ENCODE measurements around the gene RSPRY1.
"Not testable (repeated sequence)": the region's sequence is repeated elsewhere in the genome, so short reads cannot be mapped to it uniquely, and the experiment has no call there.

RSPRY1 gene

GRCh38 chr16:57268804-57269800 is 83.0 kb downstream of the RSPRY1 start:
- DNase-seq (ENCODE audit: insufficient read length, low spot score) (no peak), FAIRE-seq (peak; percentile 16)

- FAIRE-seq, result no peak
These were observed 84.3 kb downstream of the RSPRY1 start for GRCh38 chr16:57270221-57271062.

GRCh38 chr16:57271063-57271345 is 84.9 kb downstream of the RSPRY1 start:
- no peak for FAIRE-seq

More at GRCh38 chr16:57270221-57271062, 84.3 kb downstream of the RSPRY1 start:
- DNase-seq (ENCODE audit: insufficient read length, low spot score), result no peak

GRCh38 chr16:57271867-57272495 is 85.9 kb downstream of the RSPRY1 start:
- FAIRE-seq, result no peak
- no peak for DNase-seq (ENCODE audit: insufficient read length, low spot score)

More at GRCh38 chr16:57271063-57271345, 84.9 kb downstream of the RSPRY1 start:
- DNase-seq (ENCODE audit: insufficient read length, low spot score), result no peak

- FAIRE-seq (no peak), DNase-seq (ENCODE audit: insufficient read length, low spot score) (no peak)
These were observed 87.2 kb downstream of the RSPRY1 start for GRCh38 chr16:57273359-57273758.

GRCh38 chr16:57273826-57274225 is 87.7 kb downstream of the RSPRY1 start:
- DNase-seq (ENCODE audit: insufficient read length, low spot score) (no peak), FAIRE-seq (no peak)

GRCh38 chr16:57275946-57276345 is 89.8 kb downstream of the RSPRY1 start:
- not testable (repeated sequence) for DNase-seq (ENCODE audit: insufficient read length, low spot score); FAIRE-seq

GRCh38 chr16:57276596-57276995 is 90.5 kb downstream of the RSPRY1 start:
- DNase-seq (ENCODE audit: insufficient read length, low spot score), result no peak
- FAIRE-seq, result no peak

- DNase-seq (ENCODE audit: insufficient read length, low spot score) (peak; percentile 86), FAIRE-seq (peak; percentile 69)
These were observed 91.5 kb downstream of the RSPRY1 start for GRCh38 chr16:57277586-57277985.

GRCh38 chr16:57278494-57278893 is 92.4 kb downstream of the RSPRY1 start:
- no peak for DNase-seq (ENCODE audit: insufficient read length, low spot score)
- no peak for FAIRE-seq

GRCh38 chr16:57279780-57280638 is 93.9 kb downstream of the RSPRY1 start:
- no peak for DNase-seq (ENCODE audit: insufficient read length, low spot score)
- no peak for FAIRE-seq

- FAIRE-seq (no peak), DNase-seq (ENCODE audit: insufficient read length, low spot score) (no peak)
These were observed 95.7 kb downstream of the RSPRY1 start for GRCh38 chr16:57281791-57282190.

GRCh38 chr16:57282510-57283213 is 96.5 kb downstream of the RSPRY1 start:
- FAIRE-seq, result no peak
- no peak for DNase-seq (ENCODE audit: insufficient read length, low spot score)

- FAIRE-seq, result no peak
- DNase-seq (ENCODE audit: insufficient read length, low spot score), result no peak
These were observed 97.3 kb downstream of the RSPRY1 start for GRCh38 chr16:57283214-57283958.

GRCh38 chr16:57283959-57284208 is 97.8 kb downstream of the RSPRY1 start:
- FAIRE-seq (no peak), DNase-seq (ENCODE audit: insufficient read length, low spot score) (no peak)

GRCh38 chr16:57284209-57284951 is 98.3 kb downstream of the RSPRY1 start, which contains the start of gene PLLP:
PLLP (minus strand) TSS chr16:57284672; CDS start chr16:57284540, 132 bp downstream.
- DNase-seq (ENCODE audit: insufficient read length, low spot score), result peak; percentile 68
- FAIRE-seq, result no peak

GRCh38 chr16:57284952-57285363 is 98.8 kb downstream of the RSPRY1 start:
- FAIRE-seq, result no peak
- DNase-seq (ENCODE audit: insufficient read length, low spot score), result no peak

GRCh38 chr16:57285379-57285778 is 99.2 kb downstream of the RSPRY1 start:
- DNase-seq (ENCODE audit: insufficient read length, low spot score) (no peak), FAIRE-seq (no peak)

All from HTR-8/SVneo (cell line).